GM06990 (cell line): Measurements from ENCODE around the gene MIA2.
"Not testable (repeated sequence)": the region's sequence is repeated elsewhere in the genome, so short reads cannot be mapped to it uniquely, and the experiment has no call there.

Source experiments
- DNase-seq: peaks from one replicate; pipeline ENCODE4 v3.0.0-alpha.2; 2011; ENCODE audit not compliant: insufficient read length; ENCODE audit errors: extremely low read depth
- H3K27me3 ChIP-seq: replicated peaks from 2 replicates; pipeline ENCODE4 v1.6.0; 2011; ENCODE audit warnings: low read length; ENCODE audit not compliant: control insufficient read depth, insufficient read depth
- H3K36me3 ChIP-seq: 2 replicates; pipeline ENCODE4 v1.5.1; 2011; ENCODE audit warnings: low read length; ENCODE audit not compliant: control insufficient read depth, insufficient read depth
- H3K4me3 ChIP-seq: replicated peaks from 2 replicates; pipeline ENCODE4 v1.5.1; 2011; ENCODE audit warnings: low read depth, mild to moderate bottlenecking, control low read depth, low read length
- CTCF ChIP-seq: IDR thresholded peaks from 2 replicates; pipeline ENCODE4 v1.5.1; 2011; ENCODE audit warnings: low read length, control low read depth, mild to moderate bottlenecking, inconsistent platforms; ENCODE audit not compliant: insufficient read depth, poor library complexity, severe bottlenecking

Gene MIA2

GRCh38 chr14:39272918-39273317 lies 39.2 kb downstream of the MIA2 start:
- no peaks in the 10 kb centered on the region for H3K36me3 ChIP-seq
- no peak overlapping the region for H3K4me3 ChIP-seq
- no peaks in the 10 kb centered on the region for H3K27me3 ChIP-seq
- no peak for TF ChIP-seq CTCF
- no peak for DNase-seq

GRCh38 chr14:39275395-39275794 lies 41.7 kb downstream of the MIA2 start:
- H3K36me3 ChIP-seq, result no peaks in the 10 kb centered on the region; the same call in none of the 2 replicates
- no peak for DNase-seq
- no peak for TF ChIP-seq CTCF

GRCh38 chr14:39276005-39276404 lies 42.3 kb downstream of the MIA2 start:
- TF ChIP-seq CTCF, result no peak
- Histone ChIP-seq H3K27me3 (no peaks in the 10 kb centered on the region), H3K36me3 (no peaks in the 10 kb centered on the region; the same call in none of the 2 replicates), H3K4me3 (no peak overlapping the region)
- DNase-seq, result no peak

More at GRCh38 chr14:39275395-39275794, 41.7 kb downstream of the MIA2 start:
- Histone ChIP-seq H3K4me3 (no peak overlapping the region), H3K27me3 (no peaks in the 10 kb centered on the region)

GRCh38 chr14:39276579-39277114 lies 42.9 kb downstream of the MIA2 start:
- DNase-seq, result no peak

GRCh38 chr14:39279515-39279914 lies 45.8 kb downstream of the MIA2 start:
- Histone ChIP-seq H3K4me3 (no peak overlapping the region), H3K27me3 (no peaks in the 10 kb centered on the region), H3K36me3 (peaks cover 2% of the 10 kb centered on the region)
- no peak for DNase-seq
- no peak for TF ChIP-seq CTCF

More at GRCh38 chr14:39276579-39277114, 42.9 kb downstream of the MIA2 start:
- H3K4me3 ChIP-seq, result no peak overlapping the region
- no peak for TF ChIP-seq CTCF
- no peaks in the 10 kb centered on the region; the same call in none of the 2 replicates for H3K36me3 ChIP-seq
- H3K27me3 ChIP-seq, result no peaks in the 10 kb centered on the region

GRCh38 chr14:39280678-39281077 lies 47.0 kb downstream of the MIA2 start:
- H3K4me3 ChIP-seq, DNase-seq, H3K27me3 ChIP-seq, H3K36me3 ChIP-seq: not testable (repeated sequence)
